ENCODE data around the gene C1orf159. TPM values are rescaled to one million over a fixed set of nuclear protein-coding genes. Genes with fewer than 3 reads are reported as not detected.

The C1orf159 gene
- total and polyA plus RNA-seq, 4 donors, result 3.9 to 7.0 (median 4.7) TPM

DNA sequence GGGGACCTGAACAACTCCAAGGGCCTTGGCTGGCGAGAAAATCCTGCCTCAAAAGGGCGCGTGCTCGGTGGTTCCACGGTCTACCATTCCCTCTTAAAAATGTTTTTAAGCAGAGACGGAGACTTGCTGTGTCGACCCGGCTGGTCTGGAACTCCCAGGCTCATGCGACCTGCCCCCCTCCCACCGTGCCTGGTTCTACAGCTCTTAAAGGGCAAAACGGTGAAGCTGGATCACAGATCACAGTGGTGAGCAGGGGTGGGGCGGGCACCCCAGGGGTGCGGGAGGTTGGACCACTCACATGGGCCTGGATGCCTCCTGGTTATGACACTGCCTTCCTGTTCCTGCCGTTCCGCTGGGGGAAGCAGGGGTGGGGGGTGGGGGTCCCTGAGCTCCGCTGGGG lies 4.2 kb upstream of the C1orf159 start:
- no peaks in the 10 kb centered on the region for H3K27me3 ChIP-seq (ENCODE audit: control insufficient read depth in 4 of 4, insufficient read depth in 4 of 4, low read length in 3 of 4)
- peaks cover 9 to 34% (median 23%) of the 10 kb centered on the region in 4 donors for H3K4me1 ChIP-seq (ENCODE audit: control insufficient read depth in 4 of 4, insufficient read depth in 4 of 4, low read length in 3 of 4)
- no peak for DNase-seq (ENCODE audit: low spot score)

More for the DNA sequence above, 4.2 kb upstream of the C1orf159 start:
- 73% methylated on average over 16 of the region's 16 CpGs for WGBS
- Histone ChIP-seq H3K9ac (ENCODE audit: low read depth in 1 of 2, low read length in 2 of 2) (no peak overlapping the region), H3K36me3 (ENCODE audit: control insufficient read depth in 4 of 4, insufficient read depth in 3 of 4, low read depth in 1 of 4, low read length in 3 of 4) (no peaks in the 10 kb centered on the region), H3K4me3 (ENCODE audit: low read depth in 1 of 3, low read length in 3 of 3) (no peak overlapping the region), H3K9me3 (ENCODE audit: control insufficient read depth in 4 of 4, low read length in 3 of 4) (no peaks in the 10 kb centered on the region), H3K27ac (ENCODE audit: low read depth in 1 of 2, low read length in 2 of 2) (no peak overlapping the region)
- no peak for TF ChIP-seq YY1 (IDR thresholded peaks at IDR 0.05)
- TF ChIP-seq, protein P1, sequence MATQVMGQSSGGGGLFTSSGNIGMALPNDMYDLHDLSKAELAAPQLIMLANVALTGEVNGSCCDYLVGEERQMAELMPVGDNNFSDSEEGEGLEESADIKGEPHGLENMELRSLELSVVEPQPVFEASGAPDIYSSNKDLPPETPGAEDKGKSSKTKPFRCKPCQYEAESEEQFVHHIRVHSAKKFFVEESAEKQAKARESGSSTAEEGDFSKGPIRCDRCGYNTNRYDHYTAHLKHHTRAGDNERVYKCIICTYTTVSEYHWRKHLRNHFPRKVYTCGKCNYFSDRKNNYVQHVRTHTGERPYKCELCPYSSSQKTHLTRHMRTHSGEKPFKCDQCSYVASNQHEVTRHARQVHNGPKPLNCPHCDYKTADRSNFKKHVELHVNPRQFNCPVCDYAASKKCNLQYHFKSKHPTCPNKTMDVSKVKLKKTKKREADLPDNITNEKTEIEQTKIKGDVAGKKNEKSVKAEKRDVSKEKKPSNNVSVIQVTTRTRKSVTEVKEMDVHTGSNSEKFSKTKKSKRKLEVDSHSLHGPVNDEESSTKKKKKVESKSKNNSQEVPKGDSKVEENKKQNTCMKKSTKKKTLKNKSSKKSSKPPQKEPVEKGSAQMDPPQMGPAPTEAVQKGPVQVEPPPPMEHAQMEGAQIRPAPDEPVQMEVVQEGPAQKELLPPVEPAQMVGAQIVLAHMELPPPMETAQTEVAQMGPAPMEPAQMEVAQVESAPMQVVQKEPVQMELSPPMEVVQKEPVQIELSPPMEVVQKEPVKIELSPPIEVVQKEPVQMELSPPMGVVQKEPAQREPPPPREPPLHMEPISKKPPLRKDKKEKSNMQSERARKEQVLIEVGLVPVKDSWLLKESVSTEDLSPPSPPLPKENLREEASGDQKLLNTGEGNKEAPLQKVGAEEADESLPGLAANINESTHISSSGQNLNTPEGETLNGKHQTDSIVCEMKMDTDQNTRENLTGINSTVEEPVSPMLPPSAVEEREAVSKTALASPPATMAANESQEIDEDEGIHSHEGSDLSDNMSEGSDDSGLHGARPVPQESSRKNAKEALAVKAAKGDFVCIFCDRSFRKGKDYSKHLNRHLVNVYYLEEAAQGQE (IDR thresholded peaks at IDR 0.05), result no peak
- TF ChIP-seq, protein P2, sequence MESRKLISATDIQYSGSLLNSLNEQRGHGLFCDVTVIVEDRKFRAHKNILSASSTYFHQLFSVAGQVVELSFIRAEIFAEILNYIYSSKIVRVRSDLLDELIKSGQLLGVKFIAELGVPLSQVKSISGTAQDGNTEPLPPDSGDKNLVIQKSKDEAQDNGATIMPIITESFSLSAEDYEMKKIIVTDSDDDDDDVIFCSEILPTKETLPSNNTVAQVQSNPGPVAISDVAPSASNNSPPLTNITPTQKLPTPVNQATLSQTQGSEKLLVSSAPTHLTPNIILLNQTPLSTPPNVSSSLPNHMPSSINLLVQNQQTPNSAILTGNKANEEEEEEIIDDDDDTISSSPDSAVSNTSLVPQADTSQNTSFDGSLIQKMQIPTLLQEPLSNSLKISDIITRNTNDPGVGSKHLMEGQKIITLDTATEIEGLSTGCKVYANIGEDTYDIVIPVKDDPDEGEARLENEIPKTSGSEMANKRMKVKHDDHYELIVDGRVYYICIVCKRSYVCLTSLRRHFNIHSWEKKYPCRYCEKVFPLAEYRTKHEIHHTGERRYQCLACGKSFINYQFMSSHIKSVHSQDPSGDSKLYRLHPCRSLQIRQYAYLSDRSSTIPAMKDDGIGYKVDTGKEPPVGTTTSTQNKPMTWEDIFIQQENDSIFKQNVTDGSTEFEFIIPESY (IDR thresholded peaks at IDR 0.05), result no peak
- TF ChIP-seq, protein P3, sequence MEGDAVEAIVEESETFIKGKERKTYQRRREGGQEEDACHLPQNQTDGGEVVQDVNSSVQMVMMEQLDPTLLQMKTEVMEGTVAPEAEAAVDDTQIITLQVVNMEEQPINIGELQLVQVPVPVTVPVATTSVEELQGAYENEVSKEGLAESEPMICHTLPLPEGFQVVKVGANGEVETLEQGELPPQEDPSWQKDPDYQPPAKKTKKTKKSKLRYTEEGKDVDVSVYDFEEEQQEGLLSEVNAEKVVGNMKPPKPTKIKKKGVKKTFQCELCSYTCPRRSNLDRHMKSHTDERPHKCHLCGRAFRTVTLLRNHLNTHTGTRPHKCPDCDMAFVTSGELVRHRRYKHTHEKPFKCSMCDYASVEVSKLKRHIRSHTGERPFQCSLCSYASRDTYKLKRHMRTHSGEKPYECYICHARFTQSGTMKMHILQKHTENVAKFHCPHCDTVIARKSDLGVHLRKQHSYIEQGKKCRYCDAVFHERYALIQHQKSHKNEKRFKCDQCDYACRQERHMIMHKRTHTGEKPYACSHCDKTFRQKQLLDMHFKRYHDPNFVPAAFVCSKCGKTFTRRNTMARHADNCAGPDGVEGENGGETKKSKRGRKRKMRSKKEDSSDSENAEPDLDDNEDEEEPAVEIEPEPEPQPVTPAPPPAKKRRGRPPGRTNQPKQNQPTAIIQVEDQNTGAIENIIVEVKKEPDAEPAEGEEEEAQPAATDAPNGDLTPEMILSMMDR (IDR thresholded peaks at IDR 0.05; ENCODE audit: low read depth, low read length, missing input control), result no peak
- no peak for TF ChIP-seq HNF4G (IDR thresholded peaks at IDR 0.05)
- no peak for TF ChIP-seq SP1 (IDR thresholded peaks at IDR 0.05)
- TF ChIP-seq GABPA (IDR thresholded peaks at IDR 0.05 in 1 of 2, conservative IDR thresholded peaks at IDR 0.05 in 1 of 2), result no peak
- TF ChIP-seq, protein P4, sequence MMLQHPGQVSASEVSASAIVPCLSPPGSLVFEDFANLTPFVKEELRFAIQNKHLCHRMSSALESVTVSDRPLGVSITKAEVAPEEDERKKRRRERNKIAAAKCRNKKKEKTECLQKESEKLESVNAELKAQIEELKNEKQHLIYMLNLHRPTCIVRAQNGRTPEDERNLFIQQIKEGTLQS (IDR thresholded peaks at IDR 0.05), result no peak
- TF ChIP-seq TAF1 (conservative IDR thresholded peaks at IDR 0.05), result no peak
- no peak for TF ChIP-seq FOXA2 (IDR thresholded peaks at IDR 0.05)
- TF ChIP-seq FOXA1 (IDR thresholded peaks at IDR 0.05), result no peak
- no peak for TF ChIP-seq HNF4A (conservative IDR thresholded peaks at IDR 0.05)
- no peak for TF ChIP-seq RAD21 (IDR thresholded peaks at IDR 0.05)
- no peak for TF ChIP-seq EGR1 (IDR thresholded peaks at IDR 0.05; ENCODE audit: low read depth in 2 of 2)
- TF ChIP-seq, protein P5, sequence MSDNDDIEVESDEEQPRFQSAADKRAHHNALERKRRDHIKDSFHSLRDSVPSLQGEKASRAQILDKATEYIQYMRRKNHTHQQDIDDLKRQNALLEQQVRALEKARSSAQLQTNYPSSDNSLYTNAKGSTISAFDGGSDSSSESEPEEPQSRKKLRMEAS (IDR thresholded peaks at IDR 0.05), result no peak
- TF ChIP-seq NR2F2 (IDR thresholded peaks at IDR 0.05), result no peak
- no peak for TF ChIP-seq JUND (IDR thresholded peaks at IDR 0.05)

Data from liver (tissue), 9 donors.